GM23338 (cell line): Measurements from ENCODE around the gene AGBL4. TPM values are rescaled to one million over a fixed set of nuclear protein-coding genes. Genes with fewer than 3 reads are reported as not detected.

Experiments
- ATAC-seq: fragments of 200-7000 bp; cut with Tn5 transposase; 3 replicates; pipeline ENCODE4 v1.9.1; 2020
- DNase-seq: peaks from one replicate; pipeline ENCODE4 v3.0.0-alpha.2; 2015; ENCODE audit warnings: low spot score
- H2AFZ ChIP-seq: fragments of 200-600 bp; sonication (generic); 2 replicates; pipeline ENCODE4 v1.8.0; 2016; ENCODE audit warnings: antibody characterized with exemption, mild to moderate bottlenecking, moderate library complexity
- H3F3A ChIP-seq: fragments of 200-600 bp; sonication (generic); replicated peaks from 2 replicates; pipeline ENCODE4 v1.8.0; 2017; ENCODE audit warnings: antibody characterized with exemption, mixed run types, low read depth
- H3K27ac ChIP-seq: fragments of 200-600 bp; sonication (generic); 2 replicates; pipeline ENCODE4 v1.6.1; 2016; ENCODE audit warnings: low read depth
- H3K27me3 ChIP-seq: fragments of 200-600 bp; sonication (generic); 2 replicates; pipeline ENCODE4 v1.8.0; 2016; ENCODE audit warnings: mild to moderate bottlenecking, mixed run types, moderate library complexity; ENCODE audit not compliant: insufficient read depth
- H3K36me3 ChIP-seq: fragments of 200-600 bp; sonication (generic); 2 replicates; pipeline ENCODE4 v1.8.0; 2016; ENCODE audit warnings: mild to moderate bottlenecking; ENCODE audit not compliant: insufficient read depth
- H3K4me1 ChIP-seq: fragments of 200-600 bp; sonication (generic); 2 replicates; pipeline ENCODE4 v1.8.0; 2016; ENCODE audit warnings: mild to moderate bottlenecking, moderate library complexity; ENCODE audit not compliant: insufficient read depth
- H3K4me2 ChIP-seq: fragments of 200-600 bp; sonication (generic); 2 replicates; pipeline ENCODE4 v1.7.1; 2017; ENCODE audit warnings: mixed run types
- H3K4me3 ChIP-seq: fragments of 200-600 bp; sonication (generic); 2 replicates; pipeline ENCODE4 v1.6.1; 2016; ENCODE audit warnings: mixed run types
- H3K79me2 ChIP-seq: fragments of 200-600 bp; sonication (generic); replicated peaks from 2 replicates; pipeline ENCODE4 v1.8.0; 2017; ENCODE audit warnings: mild to moderate bottlenecking; ENCODE audit not compliant: insufficient read depth
- H3K9me2 ChIP-seq: fragments of 200-600 bp; sonication (generic); 2 replicates; pipeline ENCODE4 v1.8.0; 2017; ENCODE audit not compliant: insufficient read depth
- H4K20me1 ChIP-seq: fragments of 200-600 bp; sonication (generic); replicated peaks from 2 replicates; pipeline ENCODE4 v1.8.0; 2017; ENCODE audit warnings: mild to moderate bottlenecking; ENCODE audit not compliant: insufficient read depth
- H3K27ac Mint-ChIP-seq: 2 replicates; pipeline ENCODE4 v1.8.0; 2020; ENCODE audit warnings: inconsistent platforms, mild to moderate bottlenecking, moderate library complexity, mixed read lengths
- H3K27me3 Mint-ChIP-seq: 3 replicates; pipeline ENCODE4 v1.8.0; 2022; ENCODE audit warnings: low read depth, mild to moderate bottlenecking, moderate library complexity, mixed read lengths, inconsistent platforms; ENCODE audit not compliant: insufficient read depth, poor library complexity
- H3K36me3 Mint-ChIP-seq: 3 replicates; pipeline ENCODE4 v1.8.0; 2021; ENCODE audit warnings: low read depth, mild to moderate bottlenecking, inconsistent platforms, moderate library complexity, mixed read lengths
- H3K4me1 Mint-ChIP-seq: 3 replicates; pipeline ENCODE4 v1.8.0; 2020; ENCODE audit warnings: mild to moderate bottlenecking, inconsistent platforms, mixed read lengths
- H3K4me3 Mint-ChIP-seq: 3 replicates; pipeline ENCODE4 v1.8.0; 2021; ENCODE audit warnings: moderate library complexity, mild to moderate bottlenecking, inconsistent platforms, mixed read lengths
- H3K9me3 Mint-ChIP-seq: 3 replicates; pipeline ENCODE4 v1.8.0; 2020; ENCODE audit warnings: moderate library complexity, mild to moderate bottlenecking, inconsistent platforms, mixed read lengths
- CREB1 ChIP-seq: fragments of 250-450 bp; sonication (Bioruptor Pico); IDR thresholded peaks from 2 replicates; pipeline ENCODE4 v1.5.0; 2020; ENCODE audit warnings: low read depth, mild to moderate bottlenecking, moderate library complexity
- CTCF ChIP-seq, 2 experiments: fragments of 200-600 bp in 1 of 2; sonication (generic) in 1 of 2; conservative IDR thresholded peaks; 2 replicates each; pipeline versions ENCODE4 v1.5.1 to v1.6.1; 2016 to 2017; ENCODE audit warnings: antibody characterized with exemption in 2 of 2, low read depth in 2 of 2, mild to moderate bottlenecking in 2 of 2, moderate library complexity in 1 of 2
- ETS1 ChIP-seq: IDR thresholded peaks from 2 replicates; pipeline ENCODE4 v1.6.1; 2016; ENCODE audit warnings: antibody characterized with exemption
- EZH2 ChIP-seq: fragments of 200-600 bp; sonication (generic); IDR thresholded peaks from one replicate; pipeline ENCODE4 v1.8.0; 2017; ENCODE audit warnings: antibody characterized with exemption, mild to moderate bottlenecking, low read depth; ENCODE audit not compliant: unreplicated experiment
- EZH2phosphoT487 ChIP-seq: fragments of 200-600 bp; sonication (generic); IDR thresholded peaks from one replicate; pipeline ENCODE4 v1.8.1; 2018; ENCODE audit warnings: antibody characterized with exemption; ENCODE audit not compliant: unreplicated experiment
- JUNB ChIP-seq: IDR thresholded peaks from one replicate; pipeline ENCODE4 v1.6.1; 2016; ENCODE audit warnings: antibody characterized with exemption; ENCODE audit not compliant: unreplicated experiment
- NANOG ChIP-seq: IDR thresholded peaks from 2 replicates; pipeline ENCODE4 v1.6.1; 2016; ENCODE audit warnings: antibody characterized with exemption, borderline replicate concordance
- POLR2AphosphoS5 ChIP-seq: IDR thresholded peaks from 2 replicates; pipeline ENCODE4 v1.6.1; 2016; ENCODE audit warnings: antibody characterized with exemption, low read depth
- STAT1 ChIP-seq: IDR thresholded peaks from one replicate; pipeline ENCODE4 v1.6.1; 2016; ENCODE audit warnings: antibody characterized with exemption; ENCODE audit not compliant: unreplicated experiment
- ZNF114 ChIP-seq: fragments of 250-450 bp; sonication (Bioruptor Pico); IDR thresholded peaks from 2 replicates; pipeline ENCODE4 v1.5.0; 2020; ENCODE audit warnings: mild to moderate bottlenecking, moderate library complexity
- ZNF331 ChIP-seq: fragments of 250-450 bp; sonication (Bioruptor Pico); IDR thresholded peaks from 2 replicates; pipeline ENCODE4 v1.5.0; 2020; ENCODE audit warnings: low read depth, mild to moderate bottlenecking, moderate library complexity
- ZNF462 ChIP-seq: fragments of 250-450 bp; sonication (Bioruptor Pico); IDR thresholded peaks from 2 replicates; pipeline ENCODE4 v1.5.0; 2020; ENCODE audit warnings: mild to moderate bottlenecking, moderate library complexity
- polyA plus RNA-seq: library from polyadenylated mRNA; unstranded; fragments of >200 nt; fragmentation: Nextera tagmentation; extraction: Ambion mirVana; gene quantifications from 2 replicates; pipeline ENCODE4 v1.2.1, GENCODE V29; 2016
- total RNA-seq: library from RNA; depleted of rRNA; stranded (reverse); fragments of >200 nt; shearing (Covaris generic); gene quantifications from 2 replicates; pipeline ENCODE4 v1.2.3, GENCODE V29; 2014

AGBL4 gene
- total and polyA plus RNA-seq, 2 experiments from 2014 or later: 0.91 to 1.5 TPM

GRCh38 chr1:48560577-48560976 lies 1463.2 kb downstream of the AGBL4 start (continued):
- TF ChIP-seq ZNF462 (CRISPR knock-in tag): no peak
- no peak for TF ChIP-seq EZH2
- TF ChIP-seq JUNB: no peak
- TF ChIP-seq CTCF (conservative IDR thresholded peaks at IDR 0.05; ENCODE audit: low read depth in 2 of 2): no peak
- no peak for TF ChIP-seq NANOG
- TF ChIP-seq POLR2AphosphoS5: no peak

- H3K27ac ChIP-seq: no peak overlapping the region
- no peaks in the 10 kb centered on the region for H3K27me3 ChIP-seq
- no peaks in the 10 kb centered on the region; the same call in 2 of the 3 replicates for H3K9me3 Mint-ChIP-seq
- H3K4me3 ChIP-seq: no peak overlapping the region
- no peak overlapping the region for H2AFZ ChIP-seq
- no peaks in the 10 kb centered on the region for H3K79me2 ChIP-seq
- no peaks in the 10 kb centered on the region for H3F3A ChIP-seq
- no peaks in the 10 kb centered on the region for H4K20me1 ChIP-seq
- peaks cover 6% of the 10 kb centered on the region for H3K4me1 Mint-ChIP-seq
- H3K27me3 Mint-ChIP-seq: no peaks in the 10 kb centered on the region
- DNase-seq: no peak
- peaks cover 11% of the 10 kb centered on the region; the same call in 1 of the 2 replicates for H3K9me2 ChIP-seq
- H3K4me2 ChIP-seq: no peak overlapping the region
- ATAC-seq: no peak
- H3K36me3 ChIP-seq: no peaks in the 10 kb centered on the region
- no peak overlapping the region for H3K4me3 Mint-ChIP-seq
- H3K36me3 Mint-ChIP-seq: no peaks in the 10 kb centered on the region
- H3K27ac Mint-ChIP-seq: no peak overlapping the region
- H3K4me1 ChIP-seq: peaks cover 6% of the 10 kb centered on the region
- TF ChIP-seq CTCF (conservative IDR thresholded peaks at IDR 0.05; ENCODE audit: low read depth in 2 of 2) (no peak), CREB1 (CRISPR knock-in tag) (no peak), ZNF331 (CRISPR knock-in tag) (no peak), EZH2phosphoT487 (no peak), NANOG (no peak), ETS1 (no peak), EZH2 (no peak), POLR2AphosphoS5 (no peak), ZNF114 (CRISPR knock-in tag) (no peak), STAT1 (no peak), JUNB (no peak)
Measured at GRCh38 chr1:48560116-48560515, 1463.6 kb downstream of the AGBL4 start.
